Stimulated activated CD8-positive, alpha-beta memory T cell treated with anti-CD3 and anti-CD28 coated beads, Interleukin-7, amount 100 ng/mL, for 24 hours (primary cell): ENCODE results near the gene SMPD3.

Experiments used
- DNase-seq: peaks from one replicate; pipeline ENCODE4 v3.0.0-alpha.2; 2020; ENCODE audit warnings: low read depth

SMPD3 gene

GRCh38 chr16:68357521-68357922 is 90.8 kb downstream of the SMPD3 start:
- DNase-seq: no peak

DNA sequence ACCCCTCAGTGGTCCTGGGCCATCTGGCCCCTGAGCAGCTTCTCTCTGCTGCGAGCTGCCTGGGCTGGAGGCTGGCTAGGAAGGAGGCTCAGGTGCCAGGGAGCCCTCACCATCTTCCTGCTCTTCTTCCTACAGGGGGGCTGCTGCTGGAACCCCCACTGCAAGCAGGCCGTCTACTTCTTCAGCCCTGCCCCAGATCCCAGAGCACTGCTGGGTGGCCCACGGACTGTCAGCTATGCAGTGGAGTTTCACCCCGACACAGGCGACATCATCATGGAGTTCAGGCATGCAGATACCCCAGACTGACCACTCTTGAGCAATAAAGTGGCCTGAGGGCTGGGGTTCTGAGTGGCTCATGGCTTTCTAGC is 91.4 kb downstream of the SMPD3 start:
- no peak for DNase-seq

DNA sequence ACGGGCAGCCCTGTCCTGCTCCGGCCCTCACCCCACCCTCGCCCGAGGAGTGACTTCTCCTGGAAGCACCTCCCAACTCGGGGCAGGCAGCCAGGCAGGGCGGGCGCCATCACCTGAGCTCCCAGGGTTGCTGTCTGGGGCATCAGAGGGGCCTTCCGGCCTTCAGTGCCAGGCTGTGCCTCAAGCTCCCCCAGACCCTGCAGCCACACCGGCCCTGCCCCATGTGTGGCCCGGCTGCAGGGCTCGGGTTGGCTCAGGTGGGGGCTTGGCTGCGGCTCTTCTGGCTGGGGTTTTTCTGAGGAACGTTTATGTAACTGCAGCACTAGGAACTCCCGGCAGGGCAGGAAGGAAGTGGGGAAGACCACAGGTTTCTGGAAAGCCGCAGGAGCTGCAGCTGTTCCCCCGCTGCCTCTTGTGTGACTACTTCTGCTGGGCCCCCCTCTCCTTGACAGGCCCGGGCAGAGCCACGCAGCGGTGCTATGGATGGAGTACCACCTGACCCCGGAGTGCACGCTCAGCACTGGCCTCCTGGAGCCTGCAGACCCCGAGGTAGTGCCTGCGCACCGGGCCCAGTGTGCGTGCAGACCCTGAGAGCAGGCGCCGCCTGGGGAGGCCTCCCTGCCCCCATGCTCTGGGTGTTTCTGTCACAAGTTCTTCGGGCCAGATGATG is 91.9 kb downstream of the SMPD3 start:
- DNase-seq: peak; percentile 43

DNA sequence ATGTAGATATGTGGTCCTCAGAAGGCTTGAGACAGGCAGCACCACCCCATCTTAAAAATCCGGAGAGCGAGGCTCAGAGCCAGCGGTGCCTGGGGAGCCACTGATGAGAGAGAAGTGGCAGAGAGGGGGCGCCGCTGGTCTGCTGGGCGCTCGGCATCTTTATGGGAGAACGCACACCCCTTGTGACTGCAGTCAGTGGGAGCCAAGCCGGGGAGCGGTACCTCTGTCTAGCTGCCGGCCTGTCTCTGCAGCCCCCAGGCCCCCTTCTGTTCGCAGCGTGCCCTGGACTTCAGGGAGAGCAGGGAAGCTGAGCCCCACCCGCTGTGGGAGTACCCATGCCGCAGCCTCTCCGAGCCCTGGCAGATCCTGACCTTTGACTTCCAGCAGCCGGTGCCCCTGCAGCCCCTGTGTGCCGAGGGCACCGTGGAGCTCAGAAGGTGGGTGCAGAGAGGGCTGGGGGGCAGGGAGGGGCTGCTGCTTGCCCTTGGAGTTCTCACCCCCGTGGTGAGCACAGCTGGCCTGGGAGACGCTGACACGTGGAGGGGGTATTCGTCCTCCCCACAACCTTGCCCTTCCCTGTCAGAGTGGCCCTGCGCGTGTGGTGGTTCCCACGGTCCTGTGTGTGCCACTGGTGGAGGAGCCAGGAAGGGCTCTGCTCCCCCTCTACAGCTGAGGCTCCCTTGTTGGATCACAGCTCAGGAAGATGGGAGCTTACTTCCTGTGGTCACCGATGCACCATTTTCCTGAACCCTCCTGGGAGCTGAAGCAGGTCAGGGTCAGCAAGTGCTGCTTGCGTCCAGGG is 92.7 kb downstream of the SMPD3 start:
- no peak for DNase-seq

DNA sequence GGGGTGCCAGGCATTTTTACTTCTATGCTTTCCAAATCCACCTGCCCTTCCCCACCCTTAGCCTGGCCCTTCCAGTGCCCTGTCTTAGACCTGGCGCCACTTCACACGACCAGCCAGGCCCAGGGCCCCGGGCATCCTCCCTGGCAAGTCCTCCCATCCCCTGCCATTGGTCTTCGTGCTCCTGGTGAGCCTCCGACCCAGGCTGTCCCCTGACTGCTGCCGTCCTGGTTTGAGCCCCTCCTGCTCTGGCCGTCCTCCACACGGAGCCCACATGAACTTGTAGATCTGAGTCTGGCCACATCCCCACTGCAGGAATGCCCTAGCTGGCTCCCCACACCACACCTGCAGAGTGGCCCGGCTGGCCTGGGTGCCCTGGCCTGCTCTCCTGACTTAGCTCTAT is 93.5 kb downstream of the SMPD3 start:
- no peak for DNase-seq

DNA sequence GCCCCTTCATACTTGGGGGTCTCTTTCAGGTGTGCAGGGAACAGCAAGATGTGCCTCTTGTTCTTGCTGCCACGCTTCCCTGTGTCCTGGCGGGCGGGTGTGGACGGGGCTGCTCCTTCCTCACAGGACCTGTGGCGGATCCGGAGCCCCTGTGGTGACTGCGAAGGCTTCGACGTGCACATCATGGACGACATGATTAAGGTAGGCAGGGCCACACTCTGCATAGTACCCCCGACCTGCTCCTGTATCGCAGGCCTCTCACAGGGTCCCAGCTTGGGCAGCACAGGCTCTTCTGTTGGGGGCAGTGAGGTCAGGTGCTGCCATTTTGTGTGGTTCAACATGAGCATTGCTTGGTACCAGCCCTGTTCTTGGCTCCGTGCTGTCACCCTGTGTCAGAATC is 94.9 kb downstream of the SMPD3 start:
- DNase-seq: no peak

DNA sequence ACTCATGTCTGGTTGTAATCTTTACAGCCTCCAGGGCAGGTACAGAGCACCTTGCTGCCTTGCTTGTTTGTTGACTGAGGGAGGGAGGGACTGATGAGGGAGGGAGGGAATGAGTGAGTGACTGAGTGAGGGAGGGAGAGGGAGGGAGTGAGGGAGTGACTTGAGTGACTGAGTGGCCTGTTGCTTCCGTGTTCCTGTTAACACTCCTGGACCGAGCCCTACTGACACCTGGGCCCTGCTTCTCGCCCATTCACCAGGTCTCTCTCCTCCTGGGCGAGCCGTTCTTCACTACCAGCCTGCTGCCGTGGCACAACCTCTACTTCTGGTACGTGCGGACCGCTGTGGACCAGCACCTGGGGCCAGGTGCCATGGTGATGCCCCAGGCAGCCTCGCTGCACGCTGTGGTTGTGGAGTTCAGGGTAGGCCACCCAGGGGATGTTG is 96.3 kb downstream of the SMPD3 start:
- DNase-seq: no peak

GRCh38 chr16:68351463-68351862 is 96.8 kb downstream of the SMPD3 start:
- no peak for DNase-seq

DNA sequence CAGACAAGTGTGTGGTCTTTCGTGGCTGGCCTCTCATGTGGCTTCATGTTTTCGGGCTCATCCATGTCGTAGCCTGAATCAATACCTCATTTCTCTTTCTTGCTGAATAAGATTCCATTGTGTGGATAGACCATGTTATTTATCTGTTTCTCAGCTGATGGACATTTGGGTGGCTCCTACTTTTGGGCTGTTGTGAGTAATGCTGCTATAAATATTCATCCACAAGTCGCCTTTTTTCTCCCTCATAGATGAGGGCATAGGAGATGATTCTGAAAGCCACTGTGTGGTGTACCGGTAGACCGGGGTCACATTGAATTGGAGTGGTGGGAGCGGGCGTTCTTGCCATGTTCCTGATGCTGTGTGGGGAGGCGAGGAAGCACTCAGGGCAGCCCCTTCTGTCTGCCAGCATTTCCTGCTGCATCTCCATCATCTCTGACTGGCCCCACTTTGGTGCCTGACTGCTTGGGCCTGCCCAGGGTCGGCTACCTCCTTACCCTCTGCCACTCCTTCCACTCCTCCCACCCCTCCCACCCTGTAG is 97.4 kb downstream of the SMPD3 start:
- no peak for DNase-seq

- no peak for DNase-seq
Measured at GRCh38 chr16:68349838-68350410, 98.4 kb downstream of the SMPD3 start.

- DNase-seq: no peak
Measured at GRCh38 chr16:68348639-68349445, 99.5 kb downstream of the SMPD3 start.

GRCh38 chr16:68347605-68348004 is 100.7 kb downstream of the SMPD3 start:
- no peak for DNase-seq

GRCh38 chr16:68346892-68347480 is 101.3 kb downstream of the SMPD3 start:
- DNase-seq: no peak

DNA sequence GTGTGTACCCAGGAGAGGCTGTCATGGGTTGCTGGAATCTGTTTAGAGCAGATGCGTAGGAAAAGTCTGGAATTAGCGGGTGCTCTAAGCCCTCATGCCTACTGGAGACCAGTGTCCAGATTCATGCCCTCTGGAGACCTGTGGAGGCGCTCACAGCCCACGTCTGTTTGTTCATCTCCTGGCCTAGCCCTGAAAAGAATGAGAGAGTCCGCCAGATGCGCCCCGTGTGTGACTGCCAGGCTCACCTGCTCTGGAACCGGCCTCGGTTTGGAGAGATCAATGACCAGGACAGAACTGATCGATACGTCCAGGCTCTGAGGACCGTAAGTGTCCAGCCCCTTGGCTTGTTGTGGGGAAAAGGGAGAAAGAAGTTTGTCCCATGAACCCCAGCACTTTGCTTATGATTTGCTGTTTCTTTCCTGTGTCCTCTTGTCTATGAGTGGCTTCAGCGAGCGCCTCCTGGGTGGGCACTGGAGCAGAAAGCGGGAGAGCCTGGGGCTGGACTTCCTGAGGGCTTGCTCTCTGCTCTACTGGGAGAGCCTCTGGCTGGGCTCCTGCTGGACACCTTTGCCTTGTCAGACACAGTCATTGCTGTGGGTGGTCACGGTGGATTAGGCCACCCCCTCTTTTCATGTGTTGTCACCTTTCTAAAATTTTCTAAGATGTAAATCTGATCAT is 102.2 kb downstream of the SMPD3 start:
- DNase-seq: no peak

DNA sequence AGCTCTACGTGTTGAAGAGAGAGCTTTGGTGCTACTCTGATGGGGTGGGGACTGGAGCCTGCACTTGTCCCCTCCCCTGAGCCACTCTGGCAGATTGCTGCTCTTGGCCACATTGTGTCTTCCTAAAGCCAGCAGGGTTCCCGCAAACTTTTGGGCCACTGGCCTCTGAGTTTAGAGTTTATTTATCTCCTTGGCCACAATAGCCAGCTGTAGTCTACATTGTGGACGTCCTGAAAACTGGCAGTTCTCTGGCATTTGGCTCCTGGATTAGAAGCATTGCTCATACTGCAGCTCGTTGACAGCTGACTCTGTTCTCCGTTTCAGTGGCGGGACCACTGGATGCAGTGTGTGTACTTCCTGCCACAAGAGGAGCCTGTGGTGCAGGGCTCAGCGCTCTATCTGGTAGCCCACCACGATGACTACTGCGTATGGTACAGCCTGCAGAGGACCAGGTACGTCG is 102.9 kb downstream of the SMPD3 start:
- DNase-seq: no peak

DNA sequence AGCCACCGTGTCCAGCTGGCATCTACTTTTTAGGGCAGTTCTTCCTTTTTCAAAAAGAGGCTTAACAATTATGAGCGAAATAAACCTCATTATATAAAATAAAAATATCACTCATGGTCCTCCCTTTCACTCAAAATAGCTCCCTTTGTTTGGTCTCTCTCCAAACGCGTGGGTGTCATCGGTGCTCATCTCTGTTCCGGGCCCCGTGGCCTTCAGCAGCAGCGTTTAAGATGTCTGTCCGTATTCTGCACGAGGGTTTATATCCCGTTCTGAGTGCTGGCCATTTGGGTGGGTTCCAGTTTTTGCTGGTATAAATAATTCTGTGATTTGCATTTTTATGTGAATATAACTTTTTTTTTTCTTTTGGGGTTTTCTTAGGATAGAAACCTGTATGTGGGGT is 104.1 kb downstream of the SMPD3 start:
- DNase-seq: no peak

DNA sequence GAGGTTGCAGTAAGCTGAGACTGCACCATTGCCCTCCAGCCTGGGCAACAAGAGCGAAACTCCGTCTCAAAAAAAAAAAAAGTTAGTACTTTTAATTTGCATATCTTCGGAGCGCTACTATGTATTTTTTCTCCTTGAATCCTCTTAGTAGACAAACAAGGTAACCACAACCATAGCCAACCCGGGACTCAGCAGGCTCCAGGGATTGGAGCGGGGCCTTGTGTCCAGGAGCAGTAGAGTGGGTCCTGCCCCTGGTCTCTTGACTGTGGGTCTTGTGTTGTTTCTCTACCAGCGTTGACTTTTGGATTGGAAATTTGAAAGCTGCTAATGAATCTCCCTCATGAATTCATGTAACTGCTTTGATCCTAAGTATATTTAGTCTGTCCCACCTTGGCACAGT is 105.2 kb downstream of the SMPD3 start:
- DNase-seq: no peak

- DNase-seq: no peak
Measured at GRCh38 chr16:68342620-68343019, 105.7 kb downstream of the SMPD3 start.

GRCh38 chr16:68339214-68339613 is 109.1 kb downstream of the SMPD3 start:
- no peak for DNase-seq

DNA sequence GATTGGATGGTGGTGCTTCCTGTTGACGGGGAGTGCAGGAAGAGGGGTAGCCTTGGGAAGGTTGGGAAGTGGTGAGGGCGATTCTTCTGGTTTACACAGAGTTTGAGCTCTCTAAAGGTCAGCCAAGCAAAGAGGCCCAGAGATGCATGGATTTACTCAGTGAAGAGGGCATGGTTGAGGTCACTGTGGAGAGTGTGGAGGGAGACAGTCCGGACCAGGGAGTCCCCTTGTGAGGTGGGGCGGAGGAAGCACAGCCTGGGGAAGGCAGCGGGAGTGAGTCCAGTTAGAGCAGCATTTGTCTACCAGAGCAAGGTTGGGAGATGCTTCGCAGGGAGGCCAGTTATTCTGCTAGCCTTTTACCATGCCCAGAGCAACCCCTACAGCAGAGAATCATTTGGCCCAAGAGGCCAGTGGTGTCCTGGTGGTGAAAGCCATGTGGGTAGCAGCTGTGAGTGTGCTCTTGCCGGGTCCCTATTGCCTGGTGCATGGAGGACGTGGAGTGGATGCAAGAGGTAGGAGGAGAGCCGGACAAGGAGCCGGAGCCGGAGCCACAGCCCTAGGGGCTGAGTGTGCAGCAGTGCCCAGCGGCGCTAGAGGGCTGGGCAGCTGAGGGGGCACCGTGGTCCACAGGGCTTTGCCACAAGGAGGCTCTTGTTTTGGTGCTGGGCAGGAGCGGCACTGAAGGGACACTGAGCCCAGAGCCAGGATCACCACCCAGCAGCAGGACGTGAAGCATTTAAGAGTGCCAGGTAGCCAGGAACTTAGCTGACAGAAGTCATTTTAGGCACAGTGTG is 109.8 kb downstream of the SMPD3 start:
- DNase-seq: no peak
